Keratinocyte (primary cell): Measurements from ENCODE around the gene CSNK1G1. TPM values are rescaled to one million over a fixed set of nuclear protein-coding genes. Genes with fewer than 3 reads are reported as not detected.

ENCODE experiments used
- DNase-seq: peaks from one replicate; pipeline ENCODE4 v3.0.0-alpha.2; 2011; ENCODE audit warnings: low read depth, missing footprints, low spot score
- FAIRE-seq: peaks from 2 replicates; lab custom pipeline; 2011; peaks lifted over from hg19 to GRCh38; lab: Jason Lieb, UNC
- H2AFZ ChIP-seq: 2 replicates; pipeline ENCODE4 v1.6.0; 2012; ENCODE audit warnings: low read length, control low read depth, inconsistent platforms; ENCODE audit not compliant: control insufficient read depth
- H3K27ac ChIP-seq: 2 replicates; pipeline ENCODE4 v1.5.1; 2011; ENCODE audit warnings: low read length; ENCODE audit not compliant: control insufficient read depth, insufficient read depth
- H3K27me3 ChIP-seq: 3 replicates; pipeline ENCODE4 v1.6.0; 2011; ENCODE audit warnings: low read length; ENCODE audit not compliant: control insufficient read depth, insufficient read depth; ENCODE audit errors: extremely low read depth
- H3K36me3 ChIP-seq, 2 experiments: 2 replicates in 1 of 2; 3 replicates in 1 of 2; pipeline ENCODE4 v1.5.1; 2011; ENCODE audit warnings: low read length in 2 of 2, mild to moderate bottlenecking in 1 of 2; ENCODE audit not compliant: control insufficient read depth in 2 of 2, insufficient read depth in 2 of 2; ENCODE audit errors: extremely low read depth in 1 of 2
- H3K4me1 ChIP-seq: 3 replicates; pipeline ENCODE4 v1.5.1; 2011; ENCODE audit warnings: low read length; ENCODE audit not compliant: control insufficient read depth, insufficient read depth; ENCODE audit errors: extremely low read depth
- H3K4me2 ChIP-seq: 3 replicates; pipeline ENCODE4 v1.6.0; 2011; ENCODE audit warnings: low read depth, low read length; ENCODE audit not compliant: control insufficient read depth, insufficient read depth; ENCODE audit errors: extremely low read depth
- H3K4me3 ChIP-seq, 3 experiments: fragments of 200-600 bp in 1 of 3; sonication (generic) in 1 of 3; 2 replicates in 2 of 3; 3 replicates in 1 of 3; pipeline ENCODE4 v1.5.1; 2011 to 2016; ENCODE audit warnings: low read length in 3 of 3, mild to moderate bottlenecking in 3 of 3, control low read depth in 2 of 3, inconsistent platforms in 1 of 3, low read depth in 1 of 3, mixed read lengths in 1 of 3, mixed run types in 1 of 3, moderate library complexity in 1 of 3; ENCODE audit not compliant: control insufficient read depth in 2 of 3, insufficient read depth in 2 of 3; ENCODE audit errors: extremely low read depth in 1 of 3
- H3K79me2 ChIP-seq: 2 replicates; pipeline ENCODE4 v1.6.0; 2012; ENCODE audit warnings: low read length; ENCODE audit not compliant: control insufficient read depth, insufficient read depth
- H3K9ac ChIP-seq: 3 replicates; pipeline ENCODE4 v1.6.0; 2011; ENCODE audit warnings: low read length; ENCODE audit not compliant: control insufficient read depth, insufficient read depth; ENCODE audit errors: extremely low read depth
- H3K9me1 ChIP-seq: 3 replicates; pipeline ENCODE4 v1.6.0; 2011; ENCODE audit warnings: low read length; ENCODE audit not compliant: control insufficient read depth, insufficient read depth; ENCODE audit errors: extremely low read depth
- H3K9me3 ChIP-seq: 2 replicates; pipeline ENCODE4 v1.5.1; 2012; ENCODE audit warnings: low read depth, low read length; ENCODE audit not compliant: control insufficient read depth
- H4K20me1 ChIP-seq: 3 replicates; pipeline ENCODE4 v1.6.0; 2011; ENCODE audit warnings: low read length; ENCODE audit not compliant: control insufficient read depth, insufficient read depth; ENCODE audit errors: extremely low read depth
- EZH2 ChIP-seq: IDR thresholded peaks from one replicate; pipeline ENCODE4 v1.6.1; 2012; ENCODE audit warnings: inconsistent platforms, mild to moderate bottlenecking, low read length, moderate library complexity
- dilution Hi-C: fragments of 300-500 bp; cut with MboI; formaldehyde crosslinking; loops from one replicate; pipeline ENCODE4 v1.7.0; 2020; ENCODE audit warnings: low sequenced_read_pairs; ENCODE audit not compliant: extremely low pct_ligation_motif_present
- polyA plus RNA-seq, 5 experiments: library from polyadenylated mRNA; depleted of rRNA in 3 of 5; stranded (reverse) in 3 of 5; stranded (forward) in 1 of 5; unstranded in 1 of 5; fragments of >200 nt; gene quantifications; 1 replicate in 1 of 5; 2 replicates in 3 of 5; 3 replicates in 1 of 5; pipeline versions ENCODE4 v1.2.1 to v1.2.3, GENCODE V29; 2011 to 2012; ENCODE audit warnings: missing spikeins in 2 of 5, low read depth in 1 of 5, low replicate concordance in 1 of 5
- TF ChIP-seq, protein P1 (sequence below), 3 experiments: IDR thresholded peaks in 1 of 3; conservative IDR thresholded peaks in 1 of 3; optimal IDR thresholded peaks in 1 of 3; 2 replicates in 2 of 3; 3 replicates in 1 of 3; pipeline versions ENCODE3 to v1.5.1; 2011; ENCODE audit warnings: low read length in 3 of 3, mild to moderate bottlenecking in 3 of 3, moderate library complexity in 2 of 3, control low read depth in 1 of 3, inconsistent platforms in 1 of 3; ENCODE audit not compliant: insufficient read depth in 2 of 3; ENCODE audit errors: extremely low read depth in 1 of 3

The CSNK1G1 gene
- polyA plus RNA-seq, 1 donor (not counting 4 experiments of a cell fraction or from before 2014, with no cell fraction given): 28.9 TPM

DNA sequence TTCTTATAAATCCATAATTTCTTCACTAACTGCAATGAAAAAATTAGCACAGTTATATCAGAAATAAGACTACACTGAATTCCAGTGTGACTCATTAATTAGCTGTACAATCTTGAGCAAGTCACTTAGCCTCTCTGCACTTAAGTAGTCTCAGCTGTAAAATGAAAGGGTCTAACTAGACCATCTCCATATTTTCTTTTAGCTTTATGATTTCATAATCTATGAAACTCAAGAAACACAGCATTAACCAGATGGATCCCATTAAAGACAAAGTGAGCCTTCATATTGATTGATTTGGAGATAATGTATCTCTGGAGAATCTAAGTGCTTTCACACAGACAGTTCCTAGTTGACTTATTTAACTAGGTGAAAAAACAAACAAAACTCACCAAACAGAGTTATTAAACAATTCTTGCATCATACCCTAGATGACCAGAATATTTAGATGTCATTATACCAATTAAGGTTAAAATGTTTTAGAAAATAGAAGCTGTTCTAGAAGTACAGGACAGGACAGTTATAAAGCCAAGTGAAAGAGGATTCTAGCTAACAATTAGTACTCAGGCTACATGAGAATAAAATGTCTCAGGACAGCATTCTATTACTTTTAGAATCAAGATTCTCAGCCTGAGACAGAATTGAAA is 11.2 kb downstream of the CSNK1G1 start:
- no peaks in the 10 kb centered on the region for H3K9me1 ChIP-seq

DNA sequence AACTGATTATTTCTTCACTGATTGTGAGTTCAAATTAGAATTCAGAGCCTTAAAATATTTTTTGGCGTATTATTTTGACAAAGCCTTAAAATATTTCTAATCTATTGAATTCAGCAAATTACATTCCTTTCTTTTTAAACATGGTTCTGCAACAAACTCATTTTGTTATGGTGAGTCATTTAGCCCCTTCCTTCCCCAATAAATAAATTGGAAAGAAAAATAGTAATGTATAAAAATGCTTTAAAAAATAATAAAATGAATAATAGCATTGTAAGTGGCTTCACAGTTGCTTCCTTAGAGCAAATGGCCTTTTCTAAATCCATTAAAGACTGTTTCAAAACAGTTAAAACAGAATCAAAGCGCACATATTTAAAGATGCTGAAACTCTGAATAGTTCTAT is 12.1 kb downstream of the CSNK1G1 start:
- dilution Hi-C loops: no loop called here
- Histone ChIP-seq H3K36me3 (peaks cover 1 to 13% of the 10 kb centered on the region in 2 experiments), H2AFZ (no peak overlapping the region), H3K4me2 (no peak overlapping the region), H3K27ac (no peak overlapping the region), H3K79me2 (peaks cover 92% of the 10 kb centered on the region), H3K4me3 (no peak overlapping the region), H3K9me3 (no peaks in the 10 kb centered on the region), H3K27me3 (no peaks in the 10 kb centered on the region), H3K4me1 (peaks cover 16% of the 10 kb centered on the region), H3K9me1 (no peaks in the 10 kb centered on the region), H4K20me1 (peaks cover 5% of the 10 kb centered on the region), H3K9ac (no peak overlapping the region)
- no peak for TF ChIP-seq EZH2
- TF ChIP-seq, protein P1, sequence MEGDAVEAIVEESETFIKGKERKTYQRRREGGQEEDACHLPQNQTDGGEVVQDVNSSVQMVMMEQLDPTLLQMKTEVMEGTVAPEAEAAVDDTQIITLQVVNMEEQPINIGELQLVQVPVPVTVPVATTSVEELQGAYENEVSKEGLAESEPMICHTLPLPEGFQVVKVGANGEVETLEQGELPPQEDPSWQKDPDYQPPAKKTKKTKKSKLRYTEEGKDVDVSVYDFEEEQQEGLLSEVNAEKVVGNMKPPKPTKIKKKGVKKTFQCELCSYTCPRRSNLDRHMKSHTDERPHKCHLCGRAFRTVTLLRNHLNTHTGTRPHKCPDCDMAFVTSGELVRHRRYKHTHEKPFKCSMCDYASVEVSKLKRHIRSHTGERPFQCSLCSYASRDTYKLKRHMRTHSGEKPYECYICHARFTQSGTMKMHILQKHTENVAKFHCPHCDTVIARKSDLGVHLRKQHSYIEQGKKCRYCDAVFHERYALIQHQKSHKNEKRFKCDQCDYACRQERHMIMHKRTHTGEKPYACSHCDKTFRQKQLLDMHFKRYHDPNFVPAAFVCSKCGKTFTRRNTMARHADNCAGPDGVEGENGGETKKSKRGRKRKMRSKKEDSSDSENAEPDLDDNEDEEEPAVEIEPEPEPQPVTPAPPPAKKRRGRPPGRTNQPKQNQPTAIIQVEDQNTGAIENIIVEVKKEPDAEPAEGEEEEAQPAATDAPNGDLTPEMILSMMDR (optimal IDR thresholded peaks at IDR 0.05 in 1 of 3, IDR thresholded peaks at IDR 0.05 in 1 of 3, conservative IDR thresholded peaks at IDR 0.05 in 1 of 3; ENCODE audit: extremely low read depth in 1 of 3, insufficient read depth in 2 of 3, low read length in 3 of 3): no peak
- DNase-seq (no peak), FAIRE-seq (no peak)

More for the DNA sequence above, 11.2 kb downstream of the CSNK1G1 start:
- H3K9me3 ChIP-seq: no peaks in the 10 kb centered on the region
- DNase-seq: no peak
- TF ChIP-seq EZH2: no peak
- TF ChIP-seq, protein P1 (optimal IDR thresholded peaks at IDR 0.05 in 1 of 3, IDR thresholded peaks at IDR 0.05 in 1 of 3, conservative IDR thresholded peaks at IDR 0.05 in 1 of 3; ENCODE audit: extremely low read depth in 1 of 3, insufficient read depth in 2 of 3, low read length in 3 of 3): no peak
- no peak overlapping the region for H3K4me3 ChIP-seq
- H3K27me3 ChIP-seq: no peaks in the 10 kb centered on the region
- H3K4me1 ChIP-seq: peaks cover 16% of the 10 kb centered on the region
- no peak overlapping the region for H3K4me2 ChIP-seq
- peaks cover 92% of the 10 kb centered on the region for H3K79me2 ChIP-seq
- no peak overlapping the region for H3K9ac ChIP-seq
- H2AFZ ChIP-seq: no peak overlapping the region
- H4K20me1 ChIP-seq: peaks cover 8% of the 10 kb centered on the region
- no peak overlapping the region for H3K27ac ChIP-seq
- H3K36me3 ChIP-seq: peaks cover 4 to 15% of the 10 kb centered on the region in 2 experiments
- FAIRE-seq: peak; percentile 52
- dilution Hi-C loops: no loop called here
